ENCODE data around the gene PTPN2.

The PTPN2 gene

DNA sequence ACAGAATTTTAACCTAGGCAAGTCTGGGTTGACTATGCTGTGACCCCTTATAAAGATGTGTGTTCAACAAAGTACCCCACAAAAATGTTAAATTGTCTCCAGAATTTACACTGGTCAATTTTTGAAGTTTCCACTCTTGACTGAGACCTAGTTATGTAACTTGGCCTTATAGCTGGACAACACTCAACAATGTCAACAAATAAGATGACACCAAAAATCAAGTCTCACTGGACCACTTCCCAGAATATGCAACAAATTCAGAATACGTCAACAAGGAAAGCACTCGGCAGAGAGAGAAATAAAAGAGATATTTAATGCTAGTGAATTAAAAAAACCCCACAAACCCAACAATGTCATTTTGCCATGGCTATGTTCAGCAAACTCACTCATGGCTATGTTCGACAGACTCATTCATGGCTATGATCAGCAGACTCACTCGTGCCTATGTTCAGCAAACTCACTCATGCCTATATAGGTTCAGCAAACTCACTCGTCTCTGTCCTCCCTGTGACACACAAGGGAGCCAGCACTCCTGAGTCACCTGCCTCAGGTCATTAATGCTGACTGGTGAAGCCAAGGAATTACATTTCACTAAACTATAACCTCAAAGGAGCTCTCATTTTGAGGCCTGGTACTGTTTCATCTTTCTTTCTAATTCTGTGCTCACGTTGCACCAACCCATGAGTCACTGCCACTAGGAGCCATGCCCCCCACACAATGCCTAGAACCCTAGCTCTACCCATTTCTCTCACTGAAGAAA is 72.7 kb downstream of the PTPN2 start:
- no peak overlapping the region for H3K4me3 ChIP-seq (ENCODE audit: low read length)
- no peak for TF ChIP-seq CTCF (conservative IDR thresholded peaks at IDR 0.05; ENCODE audit: low read length)
- DNase-seq (ENCODE audit: low read depth) = no peak

DNA sequence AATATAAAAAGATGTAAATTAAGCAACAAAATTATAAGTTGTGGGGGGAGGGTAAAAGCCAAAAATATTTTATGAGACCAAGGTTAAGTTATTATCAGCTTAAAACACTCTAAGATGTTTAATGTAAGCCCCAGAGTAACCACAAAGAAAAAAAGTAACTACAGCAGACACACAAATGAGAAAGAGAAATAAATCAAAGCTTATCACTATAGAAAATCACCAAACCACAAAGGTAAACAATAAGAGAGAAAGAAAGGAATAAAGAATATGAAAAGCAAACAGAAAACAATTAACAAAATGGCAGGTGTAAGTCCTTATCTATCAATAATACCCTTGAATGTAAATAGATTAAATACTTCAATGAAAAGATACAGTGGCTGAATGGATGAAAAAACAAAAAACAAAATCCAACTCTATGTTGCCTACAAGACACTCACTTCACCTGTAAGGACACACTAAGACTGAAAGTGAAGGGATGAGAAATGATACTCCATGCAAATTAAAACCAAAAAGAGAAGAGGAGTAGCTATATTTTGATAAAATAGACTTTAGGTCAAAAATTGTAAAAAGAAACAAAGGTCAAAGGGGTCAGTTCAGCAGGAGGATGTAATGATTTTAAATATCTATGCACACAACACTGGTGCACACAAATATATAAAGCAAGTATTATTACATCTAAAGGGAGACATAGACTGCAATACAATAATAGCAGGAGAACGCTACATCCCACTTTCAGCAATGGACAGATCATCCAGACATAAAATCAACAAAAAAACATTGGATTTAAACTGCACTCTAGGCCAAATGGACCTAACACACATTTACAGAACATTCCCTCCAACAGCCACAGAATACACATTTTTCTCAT is 80.7 kb downstream of the PTPN2 start:
- no peak overlapping the region for H3K4me3 ChIP-seq (ENCODE audit: low read length)
- DNase-seq (ENCODE audit: low read depth) = no peak
- no peak for TF ChIP-seq CTCF (conservative IDR thresholded peaks at IDR 0.05; ENCODE audit: low read length)

- no peak overlapping the region for H3K4me3 ChIP-seq (ENCODE audit: low read length)
- no peak for TF ChIP-seq CTCF (conservative IDR thresholded peaks at IDR 0.05; ENCODE audit: low read length)
- DNase-seq (ENCODE audit: low read depth) = no peak
Measured at GRCh38 chr18:12802538-12802937, 81.5 kb downstream of the PTPN2 start.

- no peak for TF ChIP-seq CTCF (conservative IDR thresholded peaks at IDR 0.05; ENCODE audit: low read length)
- no peak overlapping the region for H3K4me3 ChIP-seq (ENCODE audit: low read length)
- no peak for DNase-seq (ENCODE audit: low read depth)
Measured at GRCh38 chr18:12796448-12796847, 87.6 kb downstream of the PTPN2 start.

DNA sequence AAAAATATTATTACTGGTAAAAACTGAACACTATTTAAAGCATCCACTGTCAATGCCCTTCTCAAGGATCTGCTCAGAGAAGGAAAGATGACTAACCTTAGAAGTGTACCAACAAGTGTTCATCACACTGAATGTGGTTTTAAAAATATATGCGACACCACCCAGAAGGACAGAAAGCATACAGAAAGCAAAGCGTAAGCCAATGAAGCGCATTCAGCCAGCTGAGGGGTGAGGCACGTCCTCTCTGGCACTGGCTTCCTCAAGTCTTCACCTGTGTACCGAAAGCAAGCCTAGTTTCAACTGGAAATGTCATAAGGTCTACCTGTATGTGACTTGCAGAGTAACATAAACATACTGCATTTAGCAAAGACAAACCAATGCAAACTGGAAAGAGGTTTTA is 92.4 kb downstream of the PTPN2 start:
- no peak for TF ChIP-seq CTCF (conservative IDR thresholded peaks at IDR 0.05; ENCODE audit: low read length)
- no peak overlapping the region for H3K4me3 ChIP-seq (ENCODE audit: low read length)

GRCh38 chr18:12786669-12787068 is 97.4 kb downstream of the PTPN2 start:
- DNase-seq (ENCODE audit: low read depth) = no peak
- no peak overlapping the region for H3K4me3 ChIP-seq (ENCODE audit: low read length)
- TF ChIP-seq CTCF (conservative IDR thresholded peaks at IDR 0.05; ENCODE audit: low read length) = no peak

More for the DNA sequence above, 92.4 kb downstream of the PTPN2 start:
- no peak for DNase-seq (ENCODE audit: low read depth)

Data from AG10803 (cell line).